Trophoblast cell (in vitro differentiated cells and primary cell): Measurements from ENCODE around the gene FCN3.

Experiments
- DNase-seq, 2 donors: peaks; one replicate each; pipeline ENCODE4 v3.0.0-alpha.2; 2016
- H2AFZ ChIP-seq: 2 replicates; pipeline ENCODE4 v1.6.1; 2013; ENCODE audit warnings: low read length, moderate library complexity, mild to moderate bottlenecking; ENCODE audit not compliant: insufficient read depth, poor library complexity
- H2AK5ac ChIP-seq: 2 replicates; pipeline ENCODE4 v1.6.1; 2013; ENCODE audit warnings: mild to moderate bottlenecking, low read length
- H2BK120ac ChIP-seq: 2 replicates; pipeline ENCODE4 v1.6.1; 2013; ENCODE audit warnings: low read length, mild to moderate bottlenecking, moderate library complexity; ENCODE audit not compliant: insufficient read depth, poor library complexity
- H2BK12ac ChIP-seq: 2 replicates; pipeline ENCODE4 v1.6.1; 2013; ENCODE audit warnings: mild to moderate bottlenecking, low read length, moderate library complexity
- H2BK5ac ChIP-seq: 2 replicates; pipeline ENCODE4 v1.6.1; 2013; ENCODE audit warnings: low read length, low read depth, moderate library complexity, mild to moderate bottlenecking; ENCODE audit not compliant: poor library complexity
- H3K14ac ChIP-seq: 2 replicates; pipeline ENCODE4 v1.6.1; 2013; ENCODE audit warnings: mild to moderate bottlenecking, low read length
- H3K18ac ChIP-seq: 2 replicates; pipeline ENCODE4 v1.6.1; 2013; ENCODE audit warnings: mild to moderate bottlenecking, low read length
- H3K23ac ChIP-seq: 2 replicates; pipeline ENCODE4 v1.6.1; 2013; ENCODE audit warnings: low read length
- H3K27ac ChIP-seq: 2 replicates; pipeline ENCODE4 v1.5.1; 2013; ENCODE audit warnings: low read depth, mild to moderate bottlenecking, inconsistent platforms, low read length, moderate library complexity
- H3K27me3 ChIP-seq: 2 replicates; pipeline ENCODE4 v1.6.1; 2013; ENCODE audit warnings: inconsistent platforms, mild to moderate bottlenecking, low read length, moderate library complexity; ENCODE audit not compliant: insufficient read depth
- H3K36me3 ChIP-seq, 2 experiments: 1 replicate in 1 of 2; 2 replicates in 1 of 2; pipeline ENCODE4 v1.6.1; 2013; ENCODE audit warnings: low read length in 2 of 2, mild to moderate bottlenecking in 2 of 2, moderate library complexity in 1 of 2; ENCODE audit not compliant: insufficient read depth in 2 of 2, control insufficient read depth in 1 of 2
- H3K4ac ChIP-seq: 2 replicates; pipeline ENCODE4 v1.6.1; 2013; ENCODE audit warnings: low read depth, mild to moderate bottlenecking, low read length, moderate library complexity
- H3K4me1 ChIP-seq, 2 experiments: 1 replicate in 1 of 2; 2 replicates in 1 of 2; pipeline ENCODE4 v1.6.1; 2013; ENCODE audit warnings: low read length in 2 of 2, mild to moderate bottlenecking in 2 of 2, moderate library complexity in 1 of 2; ENCODE audit not compliant: insufficient read depth in 2 of 2, control insufficient read depth in 1 of 2
- H3K4me2 ChIP-seq: 2 replicates; pipeline ENCODE4 v1.6.1; 2013; ENCODE audit warnings: inconsistent platforms, mild to moderate bottlenecking, low read length, moderate library complexity
- H3K4me3 ChIP-seq: 2 replicates; pipeline ENCODE4 v1.5.1; 2013; ENCODE audit warnings: mild to moderate bottlenecking, low read depth, low read length, inconsistent platforms
- H3K79me1 ChIP-seq: one replicate; pipeline ENCODE4 v1.6.1; 2013; ENCODE audit warnings: low read length
- H3K79me2 ChIP-seq: 2 replicates; pipeline ENCODE4 v1.6.1; 2013; ENCODE audit warnings: low read length, mild to moderate bottlenecking; ENCODE audit not compliant: control insufficient read depth, insufficient read depth, poor library complexity
- H3K9ac ChIP-seq: 2 replicates; pipeline ENCODE4 v1.6.1; 2013; ENCODE audit warnings: mild to moderate bottlenecking, low read length
- H3K9me3 ChIP-seq: 2 replicates; pipeline ENCODE4 v1.6.1; 2013; ENCODE audit warnings: low read depth, mild to moderate bottlenecking, control low read depth, inconsistent platforms, low read length; ENCODE audit not compliant: insufficient read depth
- H4K12ac ChIP-seq: 2 replicates; pipeline ENCODE4 v1.6.1; 2013; ENCODE audit warnings: low read depth, mild to moderate bottlenecking, low read length, moderate library complexity
- H4K8ac ChIP-seq: 2 replicates; pipeline ENCODE4 v1.6.1; 2013; ENCODE audit warnings: low read depth, mild to moderate bottlenecking, low read length, moderate library complexity
- H4K91ac ChIP-seq: one replicate; pipeline ENCODE4 v1.6.1; 2013; ENCODE audit warnings: low read depth, mild to moderate bottlenecking, low read length, moderate library complexity
- WGBS: extraction: QIAGEN DNeasy Blood & Tissue Kit; methylation state at CpG from one replicate; pipeline ENCODE4 v1.1.7; 2013; ENCODE audit warnings: missing lambda C conversion rate; ENCODE audit not compliant: insufficient read length, insufficient coverage; ENCODE audit errors: extremely low coverage; 5-methylcytosine and 5-hydroxymethylcytosine counted together

The FCN3 gene

GRCh38 chr1:27330786-27331185, 43.8 kb downstream of the FCN3 start:
- H3K4ac ChIP-seq = no peak overlapping the region
- H3K9me3 ChIP-seq = peaks cover 1% of the 10 kb centered on the region
- H2BK120ac ChIP-seq = no peak overlapping the region
- H4K91ac ChIP-seq = no peak overlapping the region
- H3K4me3 ChIP-seq = no peak overlapping the region
- H3K4me1 ChIP-seq = no peaks in the 10 kb centered on the region
- peaks cover 58 to 59% of the 10 kb centered on the region in 2 experiments for H3K36me3 ChIP-seq
- H3K14ac ChIP-seq = no peak overlapping the region
- no peak overlapping the region for H3K9ac ChIP-seq
- H3K23ac ChIP-seq = no peak overlapping the region
- no peak overlapping the region for H2BK5ac ChIP-seq
- H3K27ac ChIP-seq = no peak overlapping the region
- no peak overlapping the region for H3K18ac ChIP-seq
- no peak overlapping the region for H4K12ac ChIP-seq
- no peaks in the 10 kb centered on the region for H3K79me2 ChIP-seq
- H3K79me1 ChIP-seq = no peaks in the 10 kb centered on the region
- no peak overlapping the region for H2BK12ac ChIP-seq
- WGBS = no CpG with 5 or more reads among the region's 8 CpGs
- no peaks in the 10 kb centered on the region for H3K27me3 ChIP-seq
- no peak overlapping the region for H2AK5ac ChIP-seq
- H4K8ac ChIP-seq = no peak overlapping the region
- DNase-seq = no peak
- no peak overlapping the region for H3K4me2 ChIP-seq
- H2AFZ ChIP-seq = no peak overlapping the region

- Histone ChIP-seq H4K91ac (no peak overlapping the region), H2BK5ac (no peak overlapping the region), H3K4me1 (peaks cover 7 to 8% of the 10 kb centered on the region in 2 experiments), H3K4me3 (no peak overlapping the region), H3K14ac (no peak overlapping the region), H4K8ac (peak overlapping the region; percentile 7), H3K36me3 (peaks cover 37 to 40% of the 10 kb centered on the region in 2 experiments), H2BK12ac (no peak overlapping the region), H4K12ac (no peak overlapping the region), H3K4ac (peak overlapping the region; percentile 15), H3K27ac (no peak overlapping the region), H3K4me2 (no peak overlapping the region), H3K9me3 (peaks cover under 1% of the 10 kb centered on the region), H3K27me3 (no peaks in the 10 kb centered on the region), H2AFZ (no peak overlapping the region), H3K79me2 (peaks cover 2% of the 10 kb centered on the region), H2BK120ac (no peak overlapping the region), H3K79me1 (no peaks in the 10 kb centered on the region), H3K9ac (peak overlapping the region; percentile 57), H3K18ac (peak overlapping the region; percentile 33), H2AK5ac (no peak overlapping the region), H3K23ac (peak overlapping the region; percentile 70)
- no peak for DNase-seq
- no CpG with 5 or more reads among the region's 5 CpGs for WGBS
Measured at GRCh38 chr1:27327964-27328363, 46.7 kb downstream of the FCN3 start.

GRCh38 chr1:27325286-27325685, 49.3 kb downstream of the FCN3 start:
- Histone ChIP-seq H4K8ac (no peak overlapping the region), H4K12ac (no peak overlapping the region), H3K4ac (no peak overlapping the region), H3K18ac (no peak overlapping the region), H3K4me2 (no peak overlapping the region), H2BK12ac (no peak overlapping the region), H2BK120ac (no peak overlapping the region), H3K27ac (no peak overlapping the region), H3K36me3 (peaks cover 15 to 16% of the 10 kb centered on the region in 2 experiments), H3K9me3 (no peaks in the 10 kb centered on the region), H3K9ac (peak overlapping the region; percentile 7), H3K4me1 (peaks cover 10 to 11% of the 10 kb centered on the region in 2 experiments), H3K23ac (no peak overlapping the region), H3K4me3 (no peak overlapping the region), H3K79me2 (peaks cover 11% of the 10 kb centered on the region), H3K14ac (no peak overlapping the region), H3K79me1 (peaks cover 4% of the 10 kb centered on the region), H2AFZ (no peak overlapping the region), H3K27me3 (no peaks in the 10 kb centered on the region), H4K91ac (no peak overlapping the region), H2AK5ac (no peak overlapping the region), H2BK5ac (no peak overlapping the region)
- DNase-seq = no peak
- WGBS = no CpG with 5 or more reads among the region's 15 CpGs

GRCh38 chr1:27322569-27323240, 51.9 kb downstream of the FCN3 start:
- Histone ChIP-seq H3K23ac (no peak overlapping the region), H2BK120ac (peak overlapping the region; percentile 56), H3K4me1 (peaks cover 10 to 11% of the 10 kb centered on the region in 2 experiments), H3K4ac (peak overlapping the region; percentile 97), H3K79me2 (peaks cover 11% of the 10 kb centered on the region), H2AFZ (peak overlapping the region; percentile 76), H3K14ac (peak overlapping the region; percentile 97), H3K79me1 (peaks cover 4% of the 10 kb centered on the region), H3K9me3 (no peaks in the 10 kb centered on the region), H3K4me2 (peak overlapping the region; percentile 83), H2AK5ac (peak overlapping the region; percentile 92), H3K36me3 (peaks cover 9 to 14% of the 10 kb centered on the region in 2 experiments), H4K12ac (peak overlapping the region; percentile 89), H3K18ac (peak overlapping the region; percentile 87), H4K8ac (peak overlapping the region; percentile 96), H3K27ac (peak overlapping the region; percentile 87), H2BK5ac (peak overlapping the region; percentile 66), H2BK12ac (no peak overlapping the region), H3K9ac (peak overlapping the region; percentile 89), H3K27me3 (no peaks in the 10 kb centered on the region), H3K4me3 (peak overlapping the region; percentile 92), H4K91ac (peak overlapping the region; percentile 93)
- no peak for DNase-seq
- WGBS = no CpG with 5 or more reads among the region's 10 CpGs
